NCI-H1417 treated with DMSO at 0.1 percent for 48 hours (cell line): ENCODE results near the gene ADK.
"Not testable (repeated sequence)": the region's sequence is repeated elsewhere in the genome, so short reads cannot be mapped to it uniquely, and the experiment has no call there.

Source experiments
- DNase-seq: peaks from one replicate; lab custom pipeline; 2025; lab: John Stamatoyannopoulos, UW

The ADK gene

DNA sequence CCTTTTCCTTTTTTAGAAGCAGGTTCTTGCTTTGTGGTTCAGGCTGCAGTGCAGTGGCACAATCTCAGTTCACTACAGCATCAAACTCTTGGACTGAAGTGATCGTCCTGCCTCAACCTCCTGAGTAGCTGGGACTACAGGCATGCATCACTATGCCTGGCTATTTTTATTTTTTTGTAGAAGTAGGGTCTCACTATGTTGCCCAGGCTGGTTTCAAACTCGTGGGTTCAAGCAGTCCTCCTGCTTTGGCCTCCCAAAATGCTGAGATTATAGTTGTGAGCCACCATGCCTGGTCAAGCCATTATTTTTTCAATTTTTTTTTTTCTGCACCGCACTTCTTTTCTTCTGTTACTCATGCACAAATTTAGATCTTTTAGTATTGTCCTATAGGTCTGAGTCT, 154.7 kb downstream of the ADK start:
- no peak for DNase-seq

GRCh38 chr10:74306227-74306982, 155.4 kb downstream of the ADK start:
- DNase-seq: no peak

GRCh38 chr10:74307061-74307651, 156.1 kb downstream of the ADK start:
- DNase-seq: no peak

GRCh38 chr10:74310652-74311257, 159.7 kb downstream of the ADK start:
- DNase-seq: no peak

- no peak for DNase-seq
Observed at GRCh38 chr10:74314166-74314565, 163.1 kb downstream of the ADK start.

DNA sequence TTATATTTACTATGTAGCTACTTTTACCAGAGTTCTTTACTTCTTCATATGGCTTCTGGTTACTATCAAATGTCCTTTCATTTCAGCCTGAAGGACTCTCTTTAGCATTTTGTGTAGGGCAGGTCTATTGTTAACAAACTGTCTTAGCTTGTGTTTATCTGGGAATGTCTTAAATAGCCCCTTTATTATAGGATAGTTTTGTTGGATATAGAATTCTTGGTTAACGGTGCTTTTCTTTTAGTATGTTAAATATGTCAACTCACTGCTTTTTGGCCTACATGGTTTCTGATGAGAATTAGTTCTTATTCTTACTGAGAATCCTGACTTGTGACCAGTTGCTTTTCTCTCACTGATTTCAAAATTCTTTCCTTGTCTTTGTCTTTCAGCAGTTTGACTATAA, 169.0 kb downstream of the ADK start:
- no peak for DNase-seq

GRCh38 chr10:74320717-74321116, 169.7 kb downstream of the ADK start:
- no peak for DNase-seq

DNA sequence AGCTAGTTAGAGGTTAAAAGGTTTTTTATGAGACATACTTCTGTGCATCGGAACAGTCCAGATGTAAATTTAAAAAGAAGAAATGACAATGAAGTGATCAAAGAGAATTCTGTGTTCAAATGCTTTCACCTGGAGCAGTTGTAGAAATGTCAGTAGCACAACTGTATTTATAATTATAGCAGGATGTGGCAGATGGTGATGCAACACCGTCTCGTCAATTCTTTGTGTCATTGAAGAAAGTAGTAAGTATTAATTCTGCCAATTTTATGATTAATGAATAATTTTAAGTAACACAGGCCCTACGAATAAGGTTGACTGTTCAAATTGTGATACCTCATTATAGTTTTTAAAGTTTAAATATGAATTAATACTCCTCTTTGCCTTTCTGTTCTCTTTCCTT, 171.1 kb downstream of the ADK start:
- no peak for DNase-seq

DNA sequence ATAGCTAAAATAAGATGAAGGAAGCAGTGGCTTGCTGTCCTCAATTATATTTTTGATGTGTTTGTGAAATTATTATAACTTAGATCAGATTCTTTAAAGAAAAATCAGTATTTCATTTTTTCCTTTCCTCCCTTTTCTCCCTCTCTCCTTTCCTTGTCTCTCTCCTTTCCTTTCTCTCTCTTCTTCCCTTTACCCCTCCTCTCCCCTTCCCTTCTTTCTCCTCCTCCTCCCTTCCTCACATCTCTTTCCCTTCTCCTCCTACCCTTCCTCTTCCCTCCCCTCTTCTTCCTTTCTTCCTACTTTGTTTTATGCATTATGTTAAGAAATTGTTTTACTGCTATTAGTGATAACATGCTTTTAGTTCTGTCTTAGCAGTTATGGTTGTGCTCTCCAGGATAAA, 171.5 kb downstream of the ADK start:
- DNase-seq: no peak

DNA sequence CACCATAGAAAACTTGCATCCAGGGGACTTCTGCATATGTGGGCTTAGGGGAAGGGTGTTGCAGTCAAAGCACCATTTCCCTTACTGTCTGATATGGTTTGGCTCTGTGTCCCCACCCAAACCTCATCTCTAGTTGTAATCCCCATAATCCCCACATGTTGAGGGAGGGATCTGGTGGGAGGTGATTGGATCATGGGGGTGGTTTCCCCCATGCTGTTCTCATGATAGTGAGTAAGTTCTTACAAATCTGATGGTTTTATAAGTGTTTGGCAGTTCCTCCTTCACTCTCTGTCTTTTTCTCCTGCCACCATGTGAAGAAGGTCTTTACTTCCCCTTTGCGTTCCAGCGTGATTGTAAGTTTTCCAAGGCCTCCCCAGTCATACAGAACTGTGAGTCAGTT, 177.4 kb downstream of the ADK start:
- no peak for DNase-seq

DNA sequence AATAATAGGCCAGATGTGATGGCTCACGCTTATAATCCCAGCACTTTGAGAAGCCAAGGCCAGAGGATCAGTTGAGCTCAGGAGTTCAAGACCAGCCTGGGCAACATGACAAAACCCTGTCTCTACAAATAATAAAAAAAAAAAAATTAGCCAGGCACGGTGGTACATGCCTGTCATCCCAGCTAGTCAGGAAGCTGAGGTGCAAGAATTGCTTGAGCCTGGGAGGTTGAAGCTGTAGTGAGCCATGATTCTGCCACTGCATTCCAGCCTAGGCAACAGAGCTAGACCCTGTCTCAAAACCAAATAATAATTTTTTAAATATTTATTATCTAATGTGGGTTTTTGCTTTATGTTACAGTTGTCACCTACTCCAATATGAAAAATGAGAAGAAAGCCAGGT, 178.9 kb downstream of the ADK start:
- DNase-seq: no peak

DNA sequence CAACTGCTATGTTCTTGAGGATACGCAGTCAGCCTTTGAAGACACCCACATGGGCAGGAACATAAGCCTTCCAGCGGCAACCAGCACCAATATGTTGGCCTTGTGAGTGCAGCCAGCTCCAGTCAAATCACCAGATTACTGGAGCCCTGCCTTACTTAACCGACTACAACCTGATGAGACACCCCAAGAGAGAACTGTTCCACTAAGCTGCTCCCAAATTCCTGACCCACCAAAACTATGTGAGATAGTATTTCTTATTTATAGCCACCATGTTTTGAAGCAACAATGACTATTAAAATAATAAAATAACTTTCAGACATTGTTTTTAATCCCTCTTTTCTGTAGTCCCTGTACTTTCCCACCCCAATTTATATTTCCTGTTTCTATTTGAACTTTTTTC, 179.6 kb downstream of the ADK start:
- no peak for DNase-seq

DNA sequence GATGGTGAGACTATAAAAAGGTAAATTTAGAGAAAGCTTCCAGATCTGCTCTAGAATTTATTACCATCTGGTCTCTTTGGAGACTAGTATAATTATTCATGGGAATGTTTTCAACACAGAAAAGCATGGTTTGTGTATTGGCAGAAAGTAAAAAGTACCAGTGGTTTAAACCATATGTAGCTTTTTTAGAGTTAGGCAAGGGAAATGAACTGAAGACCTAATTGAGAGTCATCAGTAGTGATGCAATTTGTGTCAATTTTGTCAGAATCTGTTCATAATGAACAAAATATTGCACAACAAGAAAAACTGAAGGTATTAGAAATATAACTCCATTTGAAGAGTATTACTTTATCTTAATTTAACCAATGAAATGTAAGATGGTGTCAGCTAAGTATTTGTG, 181.4 kb downstream of the ADK start:
- no peak for DNase-seq

- DNase-seq: no peak
Observed at GRCh38 chr10:74333174-74333573, 182.2 kb downstream of the ADK start.

DNA sequence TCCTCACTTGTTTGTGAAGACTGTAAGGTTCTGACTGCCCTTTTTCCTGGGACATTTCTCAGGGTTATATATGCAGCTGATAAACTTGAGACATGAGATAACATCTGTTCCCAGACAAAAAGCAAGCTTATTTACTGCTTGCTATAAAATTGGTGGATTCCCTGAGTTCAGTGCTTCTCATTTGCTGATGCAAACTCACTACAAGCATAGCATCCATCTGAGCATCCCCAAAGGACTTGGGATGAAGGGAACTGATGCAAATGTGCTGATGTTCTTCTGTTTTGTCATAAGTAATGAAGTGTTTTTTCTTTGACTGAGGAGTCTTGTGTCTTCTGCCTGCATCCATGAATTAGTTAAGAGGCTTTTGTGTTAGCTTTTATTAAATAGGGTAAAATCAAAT, 183.2 kb downstream of the ADK start:
- no peak for DNase-seq

- no peak for DNase-seq
Observed at GRCh38 chr10:74335501-74335900, 184.5 kb downstream of the ADK start.

DNA sequence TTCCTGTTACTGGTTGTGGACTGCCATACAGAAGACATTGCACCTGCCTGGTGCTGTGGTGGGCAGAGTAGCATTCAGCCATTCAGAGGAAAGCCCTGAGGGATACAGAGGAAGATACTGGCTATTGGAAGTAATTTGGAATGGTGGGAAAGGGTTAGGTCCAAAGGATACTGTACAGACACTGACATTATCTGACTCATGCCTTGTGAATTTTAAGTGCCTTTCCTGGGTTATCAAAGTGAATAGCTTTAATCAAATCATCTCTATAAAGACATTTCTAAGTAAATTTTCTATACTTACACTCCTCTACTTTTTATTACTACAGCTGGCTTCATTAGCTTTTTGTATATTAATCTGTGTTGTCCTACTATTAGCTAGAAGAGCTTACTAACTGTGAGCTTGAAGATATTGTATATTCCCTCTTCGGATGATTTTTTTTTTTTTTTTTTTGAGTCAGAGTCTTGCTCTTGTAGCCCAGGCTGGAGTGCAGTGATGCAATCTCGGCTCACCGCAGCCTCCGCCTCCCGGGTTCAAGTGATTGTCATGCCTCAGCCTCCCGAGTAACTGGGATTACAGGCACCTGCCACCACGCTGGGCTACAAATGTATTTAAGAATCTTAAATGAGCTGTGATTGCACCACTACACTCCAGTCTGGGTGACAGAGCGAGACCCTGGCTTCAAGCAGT, 186.5 kb downstream of the ADK start:
- no peak for DNase-seq

GRCh38 chr10:74342991-74343390, 192.0 kb downstream of the ADK start:
- no peak for DNase-seq

- no peak for DNase-seq
Observed at GRCh38 chr10:74343804-74344203, 192.8 kb downstream of the ADK start.

GRCh38 chr10:74344306-74344705, 193.3 kb downstream of the ADK start:
- DNase-seq: no peak

GRCh38 chr10:74347522-74347921, 196.5 kb downstream of the ADK start:
- DNase-seq: no peak

- DNase-seq: not testable (repeated sequence)
Observed at GRCh38 chr10:74353021-74353420, 202.0 kb downstream of the ADK start.

- DNase-seq: no peak
Observed at GRCh38 chr10:74361678-74362077, 210.7 kb downstream of the ADK start.
